Activated CD8-positive, alpha-beta T cell treated with anti-CD3 and anti-CD28 coated beads for 36 hours (primary cell): ENCODE results near the gene KDM4F. TPM values are rescaled to one million over a fixed set of nuclear protein-coding genes. Genes with fewer than 3 reads are reported as not detected.
"Not testable (repeated sequence)": the region's sequence is repeated elsewhere in the genome, so short reads cannot be mapped to it uniquely, and the experiment has no call there.

Experiments used
- ATAC-seq: fragments of 200-7000 bp; cut with Tn5 transposase; one replicate; pipeline ENCODE4 v1.10.0; 2021; ENCODE audit warnings: mild to moderate bottlenecking, moderate library complexity
- CTCF ChIA-PET: fragments of 350-600 bp; sonication (Branson Sonifier 250); formaldehyde crosslinking; loops from one replicate; lab custom pipeline; 2021; ENCODE audit warnings: antibody characterized with exemption; lab: Charles Lee
- POLR2A ChIA-PET: fragments of 350-600 bp; sonication (Branson Sonifier 250); formaldehyde crosslinking; loops from one replicate; lab custom pipeline; 2021; ENCODE audit warnings: antibody characterized with exemption; lab: Charles Lee
- DNase-seq: peaks from one replicate; pipeline ENCODE4 v3.0.0-alpha.2; 2020
- H3K27ac Mint-ChIP-seq: one replicate; pipeline ENCODE4 v1.8.0; 2021; ENCODE audit warnings: mild to moderate bottlenecking, mixed read lengths
- H3K27me3 Mint-ChIP-seq: one replicate; pipeline ENCODE4 v1.8.0; 2021; ENCODE audit warnings: mixed read lengths
- H3K36me3 Mint-ChIP-seq: one replicate; pipeline ENCODE4 v1.8.0; 2021; ENCODE audit warnings: low read depth, mixed read lengths
- H3K4me1 Mint-ChIP-seq: one replicate; pipeline ENCODE4 v1.8.0; 2021; ENCODE audit warnings: low read depth, mixed read lengths
- H3K4me3 Mint-ChIP-seq: one replicate; pipeline ENCODE4 v1.8.0; 2021; ENCODE audit warnings: mild to moderate bottlenecking, moderate library complexity, mixed read lengths
- H3K9me3 Mint-ChIP-seq: one replicate; pipeline ENCODE4 v1.8.0; 2021; ENCODE audit warnings: mixed read lengths
- CTCF ChIP-seq: fragments of 200-600 bp; IDR thresholded peaks from one replicate; pipeline ENCODE4 v1.8.0; 2022; ENCODE audit warnings: antibody characterized with exemption, mild to moderate bottlenecking
- intact Hi-C: fragments of 100-400 bp; cut with micrococcal nuclease; formaldehyde crosslinking; loops from one replicate; pipeline ENCODE4 v1.10.0; 2022
- total RNA-seq, 2 experiments: library from RNA; stranded (reverse); gene quantifications; one replicate each; pipeline ENCODE4 v1.2.3, GENCODE V29; 2021

The KDM4F gene
- total RNA-seq, 2 experiments from 2014 or later: not detected

- ATAC-seq (no peak), DNase-seq (no peak)
- Mint-ChIP-seq H3K4me3 (no peak overlapping the region), H3K27ac (no peak overlapping the region), H3K27me3 (peaks cover 19% of the 10 kb centered on the region), H3K9me3 (no peaks in the 10 kb centered on the region), H3K36me3 (no peaks in the 10 kb centered on the region), H3K4me1 (peaks cover 2% of the 10 kb centered on the region)
- intact Hi-C loops: no loop called here
- TF ChIP-seq CTCF: no peak
- ChIA-PET CTCF (no interaction called here), POLR2A (interaction anchor here (1.3 kb wide), 1 partner anchor 32 kb away, joined by 3 read pairs; no protein-coding TSS in a partner anchor)
Measured at GRCh38 chr11:95035316-95035715, 13.9 kb upstream of the KDM4F start.

- H3K9me3 Mint-ChIP-seq, H3K36me3 Mint-ChIP-seq, POLR2A ChIA-PET, H3K4me1 Mint-ChIP-seq, H3K4me3 Mint-ChIP-seq, H3K27ac Mint-ChIP-seq, intact Hi-C loops: not testable (repeated sequence)
- ATAC-seq: peak; percentile 62
- CTCF ChIA-PET: interaction anchor here (1.3 kb wide), 1 partner anchor 140 kb away, joined by 3 read pairs; no protein-coding TSS in a partner anchor
- peak; percentile 10 for DNase-seq
- H3K27me3 Mint-ChIP-seq: peaks cover 19% of the 10 kb centered on the region
Measured at GRCh38 chr11:95037356-95038035, 11.7 kb upstream of the KDM4F start.

- Mint-ChIP-seq H3K4me3 (no peak overlapping the region), H3K27ac (no peak overlapping the region), H3K4me1 (peaks cover 2% of the 10 kb centered on the region), H3K27me3 (peaks cover 19% of the 10 kb centered on the region), H3K36me3 (no peaks in the 10 kb centered on the region), H3K9me3 (no peaks in the 10 kb centered on the region)
- TF ChIP-seq CTCF: no peak
- ChIA-PET POLR2A (no interaction called here), CTCF (no interaction called here)
- DNase-seq: no peak
- no peak for ATAC-seq
- intact Hi-C loops: no loop called here
Measured at GRCh38 chr11:95042239-95042638, 7.0 kb upstream of the KDM4F start.

- Mint-ChIP-seq H3K4me1 (peaks cover 2% of the 10 kb centered on the region), H3K27ac (no peak overlapping the region), H3K4me3 (no peak overlapping the region), H3K36me3 (no peaks in the 10 kb centered on the region), H3K9me3 (no peaks in the 10 kb centered on the region), H3K27me3 (peaks cover 19% of the 10 kb centered on the region)
- intact Hi-C loops: no loop called here
- ChIA-PET POLR2A (no interaction called here), CTCF (no interaction called here)
- ATAC-seq (no peak), DNase-seq (no peak)
- no peak for TF ChIP-seq CTCF
Measured at GRCh38 chr11:95042906-95043305, 6.3 kb upstream of the KDM4F start.

- TF ChIP-seq CTCF: no peak
- CTCF ChIA-PET: no interaction called here
- intact Hi-C loops: no loop called here
- Mint-ChIP-seq H3K4me3 (no peak overlapping the region), H3K9me3 (no peaks in the 10 kb centered on the region), H3K4me1 (no peaks in the 10 kb centered on the region), H3K27me3 (peaks cover 10% of the 10 kb centered on the region), H3K36me3 (no peaks in the 10 kb centered on the region), H3K27ac (no peak overlapping the region)
- no peak for ATAC-seq
- no peak for DNase-seq
- POLR2A ChIA-PET: no interaction called here
Measured at GRCh38 chr11:95044010-95044409, 5.2 kb upstream of the KDM4F start.
